Keratinocyte (primary cell): ENCODE results near the gene ARHGAP35. TPM values are rescaled to one million over a fixed set of nuclear protein-coding genes. Genes with fewer than 3 reads are reported as not detected.

Experiments
- DNase-seq: peaks from one replicate; pipeline ENCODE4 v3.0.0-alpha.2; 2011; ENCODE audit warnings: low read depth, missing footprints, low spot score
- FAIRE-seq: peaks from 2 replicates; lab custom pipeline; 2011; peaks lifted over from hg19 to GRCh38; lab: Jason Lieb, UNC
- H2AFZ ChIP-seq: 2 replicates; pipeline ENCODE4 v1.6.0; 2012; ENCODE audit warnings: low read length, control low read depth, inconsistent platforms; ENCODE audit not compliant: control insufficient read depth
- H3K27ac ChIP-seq: 2 replicates; pipeline ENCODE4 v1.5.1; 2011; ENCODE audit warnings: low read length; ENCODE audit not compliant: control insufficient read depth, insufficient read depth
- H3K27me3 ChIP-seq: 3 replicates; pipeline ENCODE4 v1.6.0; 2011; ENCODE audit warnings: low read length; ENCODE audit not compliant: control insufficient read depth, insufficient read depth; ENCODE audit errors: extremely low read depth
- H3K36me3 ChIP-seq, 2 experiments: 2 replicates in 1 of 2; 3 replicates in 1 of 2; pipeline ENCODE4 v1.5.1; 2011; ENCODE audit warnings: low read length in 2 of 2, mild to moderate bottlenecking in 1 of 2; ENCODE audit not compliant: control insufficient read depth in 2 of 2, insufficient read depth in 2 of 2; ENCODE audit errors: extremely low read depth in 1 of 2
- H3K4me1 ChIP-seq: 3 replicates; pipeline ENCODE4 v1.5.1; 2011; ENCODE audit warnings: low read length; ENCODE audit not compliant: control insufficient read depth, insufficient read depth; ENCODE audit errors: extremely low read depth
- H3K4me2 ChIP-seq: 3 replicates; pipeline ENCODE4 v1.6.0; 2011; ENCODE audit warnings: low read depth, low read length; ENCODE audit not compliant: control insufficient read depth, insufficient read depth; ENCODE audit errors: extremely low read depth
- H3K4me3 ChIP-seq, 3 experiments: fragments of 200-600 bp in 1 of 3; sonication (generic) in 1 of 3; 2 replicates in 2 of 3; 3 replicates in 1 of 3; pipeline ENCODE4 v1.5.1; 2011 to 2016; ENCODE audit warnings: low read length in 3 of 3, mild to moderate bottlenecking in 3 of 3, control low read depth in 2 of 3, inconsistent platforms in 1 of 3, low read depth in 1 of 3, mixed read lengths in 1 of 3, mixed run types in 1 of 3, moderate library complexity in 1 of 3; ENCODE audit not compliant: control insufficient read depth in 2 of 3, insufficient read depth in 2 of 3; ENCODE audit errors: extremely low read depth in 1 of 3
- H3K79me2 ChIP-seq: 2 replicates; pipeline ENCODE4 v1.6.0; 2012; ENCODE audit warnings: low read length; ENCODE audit not compliant: control insufficient read depth, insufficient read depth
- H3K9ac ChIP-seq: 3 replicates; pipeline ENCODE4 v1.6.0; 2011; ENCODE audit warnings: low read length; ENCODE audit not compliant: control insufficient read depth, insufficient read depth; ENCODE audit errors: extremely low read depth
- H3K9me1 ChIP-seq: 3 replicates; pipeline ENCODE4 v1.6.0; 2011; ENCODE audit warnings: low read length; ENCODE audit not compliant: control insufficient read depth, insufficient read depth; ENCODE audit errors: extremely low read depth
- H3K9me3 ChIP-seq: 2 replicates; pipeline ENCODE4 v1.5.1; 2012; ENCODE audit warnings: low read depth, low read length; ENCODE audit not compliant: control insufficient read depth
- H4K20me1 ChIP-seq: 3 replicates; pipeline ENCODE4 v1.6.0; 2011; ENCODE audit warnings: low read length; ENCODE audit not compliant: control insufficient read depth, insufficient read depth; ENCODE audit errors: extremely low read depth
- CTCF ChIP-seq, 3 experiments: IDR thresholded peaks in 1 of 3; conservative IDR thresholded peaks in 1 of 3; optimal IDR thresholded peaks in 1 of 3; 2 replicates in 2 of 3; 3 replicates in 1 of 3; pipeline versions ENCODE3 to v1.5.1; 2011; ENCODE audit warnings: low read length in 3 of 3, mild to moderate bottlenecking in 3 of 3, moderate library complexity in 2 of 3, control low read depth in 1 of 3, inconsistent platforms in 1 of 3; ENCODE audit not compliant: insufficient read depth in 2 of 3; ENCODE audit errors: extremely low read depth in 1 of 3
- EZH2 ChIP-seq: IDR thresholded peaks from one replicate; pipeline ENCODE4 v1.6.1; 2012; ENCODE audit warnings: inconsistent platforms, mild to moderate bottlenecking, low read length, moderate library complexity
- dilution Hi-C: fragments of 300-500 bp; cut with MboI; formaldehyde crosslinking; loops from one replicate; pipeline ENCODE4 v1.7.0; 2020; ENCODE audit warnings: low sequenced_read_pairs; ENCODE audit not compliant: extremely low pct_ligation_motif_present
- polyA plus RNA-seq, 5 experiments: library from polyadenylated mRNA; depleted of rRNA in 3 of 5; stranded (reverse) in 3 of 5; stranded (forward) in 1 of 5; unstranded in 1 of 5; fragments of >200 nt; gene quantifications; 1 replicate in 1 of 5; 2 replicates in 3 of 5; 3 replicates in 1 of 5; pipeline versions ENCODE4 v1.2.1 to v1.2.3, GENCODE V29; 2011 to 2012; ENCODE audit warnings: missing spikeins in 2 of 5, low read depth in 1 of 5, low replicate concordance in 1 of 5

ARHGAP35 gene
- polyA plus RNA-seq, 1 donor (not counting 4 experiments of a cell fraction or from before 2014, with no cell fraction given): 19.5 TPM

GRCh38 chr19:46902402-46902766, 41.6 kb downstream of the ARHGAP35 start:
- H3K36me3 ChIP-seq: peaks cover 0 to 2% of the 10 kb centered on the region in 2 experiments
- peak overlapping the region; percentile 82 for H3K4me2 ChIP-seq
- H3K9me3 ChIP-seq: no peaks in the 10 kb centered on the region
- peaks cover 59% of the 10 kb centered on the region for H3K79me2 ChIP-seq
- no peak overlapping the region for H2AFZ ChIP-seq
- H3K9ac ChIP-seq: peak overlapping the region; percentile 48
- H3K4me3 ChIP-seq: peak overlapping the region in 2 of 3 experiments; percentile 15 to 45
- no peaks in the 10 kb centered on the region for H3K27me3 ChIP-seq
- peak; percentile 99 for FAIRE-seq
- peak overlapping the region; percentile 75 for H3K27ac ChIP-seq
- peak; percentile 64 for DNase-seq
- no peaks in the 10 kb centered on the region for H3K9me1 ChIP-seq
- peaks cover 65% of the 10 kb centered on the region for H3K4me1 ChIP-seq
- no peaks in the 10 kb centered on the region for H4K20me1 ChIP-seq
- TF ChIP-seq CTCF (optimal IDR thresholded peaks at IDR 0.05 in 1 of 3, IDR thresholded peaks at IDR 0.05 in 1 of 3, conservative IDR thresholded peaks at IDR 0.05 in 1 of 3; ENCODE audit: extremely low read depth in 1 of 3, insufficient read depth in 2 of 3, low read length in 3 of 3) (no peak), EZH2 (no peak)
- dilution Hi-C loops: no loop called here

GRCh38 chr19:46903458-46903857, 42.7 kb downstream of the ARHGAP35 start:
- peak overlapping the region in 2 of 3 experiments; percentile 9 to 45 for H3K4me3 ChIP-seq
- TF ChIP-seq CTCF (optimal IDR thresholded peaks at IDR 0.05 in 1 of 3, IDR thresholded peaks at IDR 0.05 in 1 of 3, conservative IDR thresholded peaks at IDR 0.05 in 1 of 3; ENCODE audit: extremely low read depth in 1 of 3, insufficient read depth in 2 of 3, low read length in 3 of 3): no peak
- no peak for TF ChIP-seq EZH2
- DNase-seq (no peak), FAIRE-seq (peak; percentile 17)
- H3K79me2 ChIP-seq: peaks cover 63% of the 10 kb centered on the region
- dilution Hi-C loops: no loop called here
- peaks cover 55% of the 10 kb centered on the region for H3K4me1 ChIP-seq
- H3K9me1 ChIP-seq: no peaks in the 10 kb centered on the region
- H3K27me3 ChIP-seq: no peaks in the 10 kb centered on the region
- H3K9me3 ChIP-seq: no peaks in the 10 kb centered on the region
- peaks cover 0 to 2% of the 10 kb centered on the region in 2 experiments for H3K36me3 ChIP-seq
- H4K20me1 ChIP-seq: no peaks in the 10 kb centered on the region
- no peak overlapping the region for H2AFZ ChIP-seq
- peak overlapping the region; percentile 82 for H3K4me2 ChIP-seq
- H3K9ac ChIP-seq: peak overlapping the region; percentile 48
- peak overlapping the region; percentile 75 for H3K27ac ChIP-seq
